CD1c-positive myeloid dendritic cell (primary cell): ENCODE data around the gene ACD.
"Not testable (repeated sequence)": the region's sequence is repeated elsewhere in the genome, so short reads cannot be mapped to it uniquely, and the experiment has no call there.

Source experiments
- DNase-seq: peaks from one replicate; pipeline ENCODE4 v3.0.0-alpha.2; 2016; ENCODE audit errors: extremely low spot score

The ACD gene

DNA sequence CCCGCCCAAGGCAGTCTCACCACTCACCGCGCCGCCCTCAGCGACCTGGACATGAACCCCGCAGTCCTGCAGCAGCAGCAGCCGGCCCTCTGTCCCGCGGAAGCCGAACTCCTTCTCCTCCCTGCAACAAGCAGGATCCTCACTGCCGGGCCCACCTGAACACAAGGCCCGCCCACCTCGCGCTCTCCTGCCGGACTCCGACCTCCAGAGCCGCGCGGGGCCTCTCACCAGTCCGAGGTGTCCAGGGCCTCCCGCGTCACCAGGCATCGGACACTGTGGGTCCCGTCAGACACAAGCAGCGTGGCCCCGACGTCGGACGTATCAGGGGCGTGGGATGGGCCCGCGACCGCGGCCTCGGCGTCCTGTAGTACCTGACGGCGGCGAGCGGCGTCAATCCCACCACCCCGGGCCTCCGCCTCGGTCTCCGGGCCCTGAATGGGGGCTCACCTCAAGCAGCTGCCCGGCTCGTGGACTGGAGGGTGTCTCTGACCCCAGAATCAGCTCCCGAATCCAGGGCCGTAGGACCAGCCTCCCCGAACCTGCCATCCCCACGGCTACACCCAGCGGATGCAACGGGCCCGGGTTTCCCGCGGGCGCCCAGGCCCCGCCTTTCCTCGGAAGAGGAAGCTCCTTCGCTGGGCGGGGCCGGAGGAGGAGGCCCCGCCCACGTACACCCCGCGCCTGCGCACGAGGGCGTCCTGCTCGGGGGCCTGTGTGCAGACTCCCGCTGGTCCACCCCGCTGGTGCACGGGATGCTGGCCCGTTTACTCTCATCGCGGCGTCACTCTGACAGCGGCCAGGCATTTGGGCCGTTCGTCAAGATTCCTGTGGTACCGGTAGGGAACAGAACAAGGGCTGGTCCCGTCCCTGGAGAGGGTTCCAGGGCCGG is at the start of gene ACD:
Gene ACD, minus strand, starts transcription at position 586 of the 889 bp plus-strand sequence. Its CDS starts 40 bp downstream, at position 546.
- DNase-seq: peak; percentile 99

DNA sequence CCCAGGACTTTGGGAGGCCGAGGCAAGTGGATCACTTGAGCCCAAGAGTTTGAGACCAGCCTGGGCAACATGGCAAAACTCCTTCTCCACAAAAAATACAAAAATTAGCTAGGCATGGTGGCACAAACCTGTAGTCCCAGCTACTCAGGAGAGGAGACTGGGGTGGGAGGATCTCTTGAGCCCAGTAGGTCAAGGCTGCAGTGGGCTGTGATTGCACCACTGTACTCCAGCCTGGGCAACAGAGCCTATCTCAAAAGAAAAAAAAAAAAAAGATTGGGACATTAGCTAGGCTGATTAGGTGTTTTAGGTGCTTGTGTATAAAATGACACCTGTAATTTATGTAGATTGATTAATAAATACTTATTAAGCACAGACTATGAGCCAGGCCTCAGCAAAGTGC is 49.0 kb upstream of the ACD start:
- no peak for DNase-seq

DNA sequence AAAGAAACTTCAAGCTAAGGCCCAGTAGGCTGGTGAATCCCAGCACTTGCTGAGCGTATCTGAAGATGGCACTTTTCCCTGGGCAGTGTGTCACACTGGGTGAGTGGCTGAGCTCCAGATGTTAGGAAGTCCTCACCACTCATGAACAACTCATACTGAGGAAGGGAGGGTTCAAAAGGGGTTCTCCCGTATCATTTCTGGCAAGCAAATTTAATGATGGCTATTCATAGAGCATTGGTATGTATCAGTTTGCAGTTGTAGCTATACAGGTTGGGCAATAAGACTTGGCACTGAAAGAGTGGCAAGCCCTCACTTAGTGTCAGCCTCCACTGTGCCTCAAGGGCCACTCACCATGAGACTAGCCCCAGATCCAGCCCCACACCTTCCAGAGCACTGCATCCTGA is 48.3 kb upstream of the ACD start:
- DNase-seq: no peak

DNA sequence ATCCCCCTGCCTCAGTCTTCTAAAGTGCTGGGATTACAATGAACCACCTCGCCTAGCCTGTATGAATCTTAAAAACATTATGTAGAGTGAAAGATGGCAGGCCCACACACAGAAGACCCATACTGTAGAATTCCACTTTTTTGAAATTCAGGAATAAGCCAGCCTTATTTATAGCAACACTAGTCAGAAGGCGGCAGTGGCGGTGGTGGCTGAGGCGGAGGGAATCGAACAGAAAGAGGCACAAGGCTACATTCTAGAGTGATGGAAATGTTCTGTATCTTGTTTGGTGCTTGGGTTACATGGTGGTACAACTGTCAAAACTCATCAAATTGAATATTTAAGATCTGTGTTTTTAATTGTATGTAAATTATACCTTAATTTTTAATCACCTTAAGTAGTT is 47.7 kb upstream of the ACD start:
- DNase-seq: no peak

DNA sequence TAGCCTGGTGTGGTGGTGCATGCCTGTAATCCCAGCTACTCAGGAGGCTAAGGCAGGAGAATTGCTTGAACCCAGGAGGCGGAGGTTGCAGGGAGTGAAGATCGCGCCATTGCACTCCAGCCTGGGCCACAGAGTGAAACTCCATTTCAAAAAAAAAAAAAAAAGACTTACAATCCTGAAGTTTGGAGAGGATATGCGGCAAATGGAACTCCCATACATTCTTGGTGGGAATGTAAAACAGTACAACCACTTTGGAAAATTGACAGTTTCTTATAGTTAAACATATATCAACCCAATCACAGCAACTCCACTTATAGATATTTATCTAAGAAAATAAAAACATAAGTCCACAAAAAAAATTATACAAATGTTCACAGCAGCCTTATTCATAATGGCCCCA is 47.1 kb upstream of the ACD start:
- no peak for DNase-seq

DNA sequence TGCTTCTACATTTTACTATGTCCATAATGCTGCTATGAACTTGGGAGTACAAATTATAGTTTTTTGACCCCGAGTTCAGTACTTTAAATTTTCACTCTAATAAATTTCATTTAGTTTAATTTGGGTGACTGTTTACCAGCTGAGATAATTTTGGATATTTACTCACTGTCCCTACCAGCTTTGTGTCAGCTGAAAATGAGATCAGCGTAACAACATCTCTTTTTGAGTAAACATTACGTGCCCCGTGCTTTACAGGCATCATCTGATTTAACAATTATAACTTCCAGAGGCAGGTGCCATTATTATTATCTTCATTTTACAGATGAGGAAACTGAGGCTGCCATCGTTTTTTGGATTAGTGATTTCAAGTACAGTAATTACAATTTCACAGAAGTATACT is 44.0 kb upstream of the ACD start:
- no peak for DNase-seq

DNA sequence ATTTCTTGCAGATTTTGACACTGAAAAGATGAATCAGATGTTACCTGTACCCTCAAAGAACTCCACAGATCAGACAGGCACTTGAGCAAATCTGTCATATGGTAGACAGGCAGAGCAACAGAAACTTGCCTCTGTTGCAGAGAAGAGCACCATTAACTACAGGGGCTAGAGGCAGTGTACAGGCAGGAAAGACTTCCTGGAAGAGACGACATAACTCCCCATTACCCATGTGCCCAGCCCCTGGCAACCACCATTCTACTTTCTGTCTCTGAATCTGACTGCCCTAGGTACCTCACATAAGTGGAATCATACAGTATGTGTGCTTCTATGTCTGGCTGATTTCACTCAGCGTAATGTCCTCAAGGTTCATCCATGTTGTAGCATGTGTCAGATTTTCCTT is 43.6 kb upstream of the ACD start:
- no peak for DNase-seq

DNA sequence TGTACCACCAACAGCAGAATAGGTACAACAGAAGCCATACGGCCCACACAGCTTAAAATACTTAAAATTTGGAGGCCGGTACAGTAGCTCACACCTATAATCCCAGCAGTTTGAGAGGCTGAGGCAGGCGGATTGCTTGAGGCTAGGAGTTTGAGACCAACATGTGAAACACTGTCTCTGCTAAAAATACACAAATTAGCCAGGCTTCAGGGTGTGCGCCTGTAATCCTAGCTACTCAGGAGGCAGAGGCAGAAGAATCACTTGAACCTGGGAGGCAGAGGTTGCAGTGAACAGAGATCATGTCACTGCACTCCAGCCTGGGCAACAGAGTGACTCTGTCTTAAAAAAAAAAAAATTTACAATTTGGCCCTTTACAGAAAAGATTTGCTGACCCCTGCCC is 42.1 kb upstream of the ACD start:
- DNase-seq: no peak

DNA sequence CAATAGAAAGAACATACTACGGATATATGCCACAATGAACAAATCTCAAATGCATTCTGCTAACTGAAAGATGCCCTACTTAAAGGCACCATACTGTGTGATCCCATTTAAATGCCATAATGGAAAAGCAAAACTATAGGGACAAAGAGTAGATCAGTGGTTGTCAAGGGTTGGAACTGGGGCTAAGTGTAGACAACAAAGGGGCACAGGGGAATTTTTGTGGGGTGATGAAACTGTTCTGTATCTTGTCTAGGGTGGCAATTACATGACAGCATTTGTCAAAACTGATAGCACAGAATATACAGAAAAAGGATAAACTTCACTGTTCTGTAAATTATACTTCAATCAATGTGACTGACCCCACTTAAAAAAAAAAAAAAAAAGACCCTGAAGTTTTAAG is 41.4 kb upstream of the ACD start:
- DNase-seq: no peak

DNA sequence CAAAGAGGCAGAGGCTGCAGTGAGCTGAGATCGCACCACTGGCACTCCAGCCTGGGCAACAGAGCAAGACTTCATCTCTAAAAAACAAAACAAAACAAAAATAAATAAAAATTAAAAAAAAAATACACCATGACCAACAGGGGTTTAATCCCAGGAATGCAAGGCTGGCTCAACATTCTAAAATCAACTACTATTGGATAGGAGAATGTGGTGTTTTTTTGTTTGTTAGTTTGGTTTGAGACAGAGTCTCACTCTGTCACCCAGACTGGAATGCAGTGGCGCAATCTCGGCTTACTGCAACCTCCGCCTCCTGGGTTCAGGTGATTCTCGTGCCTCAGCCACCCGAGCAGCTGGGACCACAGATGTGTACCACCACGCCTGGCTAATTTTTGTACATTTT is 39.2 kb upstream of the ACD start:
- DNase-seq: no peak

DNA sequence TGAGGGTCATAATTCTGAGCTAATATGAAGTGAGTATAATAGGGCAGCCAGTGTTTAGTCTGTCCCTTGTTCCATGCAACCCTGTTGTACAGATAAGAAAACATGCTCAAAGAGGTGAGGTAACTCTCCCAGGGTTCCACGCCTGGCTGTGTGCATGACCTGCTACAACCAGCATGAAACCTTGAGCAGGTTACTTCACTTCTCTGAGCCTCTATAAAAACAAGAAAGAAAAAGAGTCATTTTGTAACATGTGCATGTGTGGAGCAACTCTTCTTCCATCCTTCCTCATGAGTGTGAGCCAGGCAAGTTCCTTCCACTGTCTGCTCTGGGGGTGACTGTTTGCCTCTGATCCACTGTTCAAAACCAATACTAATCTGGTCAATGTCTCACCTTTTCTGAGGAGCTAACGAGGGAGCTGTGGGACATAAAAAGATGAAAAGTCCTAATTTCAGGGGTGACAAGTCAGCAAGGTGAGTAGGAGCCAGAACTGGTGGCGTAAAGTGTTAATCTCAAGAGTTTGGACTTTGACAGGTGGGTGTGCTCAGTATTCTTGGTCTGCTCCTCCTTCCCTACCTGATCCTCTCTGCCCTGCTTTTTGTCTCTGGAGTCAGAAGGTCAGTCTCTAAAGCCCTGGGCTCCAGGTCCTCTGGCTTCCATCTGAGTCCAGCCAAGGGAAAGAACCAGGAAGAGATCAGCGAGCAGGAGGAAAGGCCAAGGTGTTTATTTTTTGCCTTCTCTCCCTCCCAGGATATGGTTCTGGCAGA is 37.5 kb upstream of the ACD start:
- no peak for DNase-seq

DNA sequence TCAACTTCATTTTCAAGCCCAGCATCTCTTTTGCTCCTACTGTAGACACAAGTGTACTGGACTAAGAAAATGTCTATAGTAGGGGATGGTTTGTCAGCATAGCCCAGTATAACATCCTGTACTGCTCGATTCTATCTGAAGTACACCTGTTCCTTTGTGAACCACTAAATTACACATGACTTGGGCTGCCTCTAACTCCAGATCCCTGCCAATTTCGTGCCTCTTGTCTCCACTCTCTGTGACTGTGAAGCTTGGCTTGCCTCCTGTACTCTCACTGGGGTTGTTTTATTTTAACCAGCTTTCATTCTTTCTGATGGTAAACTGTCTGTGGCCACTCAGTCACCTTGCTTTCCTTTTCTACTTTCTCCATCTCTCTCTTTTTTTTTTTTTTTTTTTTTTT is 34.6 kb upstream of the ACD start:
- DNase-seq: no peak

DNA sequence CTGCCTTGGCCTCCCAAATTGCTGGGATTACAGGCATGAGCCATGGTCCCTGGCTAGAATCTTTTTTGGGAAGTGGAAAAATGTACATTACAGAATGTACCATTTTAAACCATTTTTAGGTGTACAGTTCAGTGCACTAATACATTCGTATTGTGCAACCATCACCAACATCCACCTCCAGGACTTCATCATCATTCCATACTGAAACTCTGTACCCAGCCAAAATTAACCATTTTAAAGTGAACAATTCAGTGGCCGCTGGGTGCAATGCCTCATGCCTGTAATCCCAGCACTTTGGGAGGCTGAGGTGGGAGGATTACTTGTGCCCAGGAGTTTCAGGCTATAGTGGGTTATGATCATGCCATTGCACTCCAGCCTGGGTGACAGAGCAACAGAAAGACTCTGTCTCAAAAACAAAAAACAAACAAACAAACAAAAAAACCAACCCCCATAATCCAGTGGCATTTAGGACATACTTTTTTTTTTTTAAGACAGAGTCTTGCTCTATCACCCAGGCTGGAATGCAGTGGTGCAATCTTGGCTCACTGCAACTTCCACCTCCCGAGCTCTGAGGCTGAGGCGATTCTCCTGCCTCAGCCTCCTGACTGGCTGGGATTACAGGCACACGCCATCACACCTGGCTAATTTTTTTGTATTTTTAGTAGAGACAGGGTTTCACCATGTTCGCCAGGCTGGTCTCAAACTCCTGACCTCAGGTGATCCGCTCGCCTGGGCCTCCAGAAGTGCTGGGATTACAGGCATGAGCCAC is 33.6 kb upstream of the ACD start:
- not testable (repeated sequence) for DNase-seq

DNA sequence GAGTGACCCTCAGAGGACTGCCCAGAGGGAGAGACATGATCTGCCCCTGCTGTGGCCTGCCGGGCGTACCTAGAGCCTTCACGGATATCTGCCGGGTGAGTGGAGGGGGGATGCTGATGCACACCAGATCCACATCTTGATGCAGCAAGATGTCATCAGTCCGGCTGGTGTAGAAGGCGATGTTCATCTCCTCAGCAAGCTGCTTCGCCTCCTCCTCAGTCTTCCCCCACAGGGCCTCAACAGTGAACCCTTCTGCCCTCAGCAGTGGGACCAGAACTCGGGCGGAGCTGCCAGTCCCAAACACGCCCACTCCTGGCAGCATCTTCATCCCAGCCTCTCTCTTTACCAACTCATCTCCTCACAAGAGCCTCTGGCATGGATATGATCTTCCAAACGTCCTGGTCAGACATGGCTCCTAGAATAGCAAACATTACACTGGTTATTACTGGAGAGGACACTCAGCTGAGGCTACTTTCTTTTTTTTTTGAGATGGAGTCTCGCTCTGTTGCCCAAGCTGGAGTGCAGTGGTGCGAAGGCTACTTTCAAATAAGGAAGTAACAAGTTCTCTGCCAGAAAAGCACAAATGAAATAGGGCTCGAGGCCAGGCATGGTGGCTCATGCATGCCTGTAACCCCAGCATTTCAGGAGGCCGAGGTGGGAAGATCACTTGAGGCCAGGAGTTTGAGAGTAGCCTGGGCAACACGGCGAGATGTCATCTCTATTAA is 25.5 kb upstream of the ACD start:
- no peak for DNase-seq

DNA sequence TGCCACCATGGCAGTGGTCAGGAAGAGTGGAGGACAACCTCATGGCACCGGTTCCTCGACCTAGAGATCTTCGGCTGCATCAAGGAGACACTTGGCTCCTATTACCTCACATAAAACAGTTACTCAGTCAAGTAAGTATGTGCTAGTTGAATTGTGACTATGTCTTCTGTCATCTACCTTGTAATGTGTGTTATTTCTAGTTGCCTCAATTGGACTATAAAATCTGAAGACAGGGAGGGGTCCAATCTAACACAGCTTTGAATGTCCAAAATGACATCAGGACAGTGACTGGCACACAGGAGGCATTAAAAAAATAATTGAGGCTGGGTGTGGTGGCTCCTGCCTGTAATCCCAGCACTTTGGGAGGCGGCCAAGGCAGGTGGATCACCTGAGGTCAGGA is 23.7 kb upstream of the ACD start:
- no peak for DNase-seq

DNA sequence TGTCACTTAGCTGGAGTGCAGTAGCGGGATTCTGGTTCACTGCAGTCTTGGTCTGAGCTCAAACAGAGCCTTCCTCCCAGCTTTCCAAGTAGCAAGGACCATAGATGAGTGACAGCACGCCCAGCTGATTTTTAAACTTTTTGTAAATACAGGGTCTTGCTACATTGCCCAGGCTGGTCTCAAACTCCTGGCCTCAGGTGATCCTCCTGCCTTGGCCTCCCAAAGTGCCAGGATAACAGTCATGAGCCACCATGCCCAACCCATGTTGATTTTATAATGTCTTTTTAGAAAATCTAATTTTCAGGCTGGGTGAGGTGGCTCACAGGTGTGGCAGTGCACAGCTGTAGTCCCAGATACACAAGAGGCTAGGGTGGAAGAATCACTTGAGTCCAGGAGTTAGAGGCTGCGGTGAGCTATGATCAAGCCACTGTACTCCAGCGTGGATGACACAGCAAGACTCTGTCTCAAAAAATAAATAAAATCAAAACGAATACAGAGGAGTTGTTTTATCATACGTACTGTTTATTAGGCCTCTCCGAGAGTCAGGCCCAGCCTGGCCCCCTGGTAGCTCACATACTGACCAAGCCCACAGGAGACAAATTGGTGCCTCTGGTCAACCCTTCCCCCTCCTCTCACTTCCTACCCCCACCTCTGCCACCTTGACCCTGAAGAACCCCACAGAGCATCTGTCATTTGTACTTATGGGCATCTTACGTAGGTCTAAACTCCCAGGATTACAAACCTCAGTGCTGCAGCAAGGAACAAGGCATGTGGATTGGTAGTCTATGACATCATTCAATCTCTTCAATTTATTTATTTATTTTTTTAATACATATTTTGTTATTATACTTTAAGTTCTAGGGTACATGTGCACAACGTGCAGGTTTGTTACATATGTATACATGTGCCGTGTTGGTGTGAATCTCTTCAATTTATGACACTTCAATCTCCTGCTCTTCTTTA is 20.2 kb upstream of the ACD start:
- DNase-seq: no peak

DNA sequence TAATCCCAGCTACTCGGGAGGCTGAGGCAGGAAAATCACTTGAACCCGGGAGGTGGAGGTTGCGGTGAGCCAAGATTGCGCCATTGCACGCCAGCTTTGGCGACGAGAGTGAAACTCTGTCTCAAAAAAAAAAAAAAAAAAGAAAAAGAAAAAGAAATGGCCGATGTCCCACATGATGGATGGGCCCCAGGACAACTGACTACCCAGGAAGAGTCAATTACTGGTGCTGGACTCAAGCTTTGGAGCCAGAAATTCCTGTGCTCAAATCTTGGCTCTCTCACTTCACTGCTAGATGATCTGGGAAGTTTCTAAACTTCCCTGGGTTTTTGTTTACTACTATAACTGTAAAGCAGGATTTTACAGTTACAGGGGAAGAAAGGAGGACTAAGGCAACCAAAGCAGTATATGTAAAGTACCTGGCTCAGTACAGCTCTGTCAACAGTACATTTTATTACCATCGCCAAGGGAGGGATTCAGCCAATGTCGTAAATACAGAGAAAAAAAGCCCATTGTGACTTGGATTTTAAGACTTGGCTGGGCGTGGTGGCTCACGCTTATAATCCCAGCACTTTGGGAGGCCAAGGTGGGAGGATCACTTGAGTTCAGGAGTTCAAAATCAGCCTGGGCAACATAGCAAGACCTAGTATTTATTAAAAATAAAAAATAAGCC is 18.4 kb upstream of the ACD start:
- no peak for DNase-seq

DNA sequence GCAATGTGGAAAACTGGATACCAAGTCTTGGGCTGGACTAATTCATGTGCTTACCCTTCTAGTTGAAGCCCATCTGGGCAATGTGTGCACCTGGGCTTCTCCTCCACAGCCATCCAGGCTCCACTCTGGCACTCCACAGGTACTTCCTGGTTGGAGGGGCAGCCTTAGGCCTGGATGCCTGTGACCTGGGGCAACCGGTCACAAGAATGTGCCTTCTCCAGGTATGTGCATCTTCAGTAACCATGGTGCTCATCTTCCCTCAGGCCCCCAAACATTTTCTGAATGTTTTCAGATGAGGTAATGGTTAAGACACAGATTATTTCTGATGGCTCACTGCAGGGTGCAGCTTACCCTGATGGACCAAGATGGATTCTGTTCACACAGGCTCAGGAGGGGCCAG is 17.7 kb upstream of the ACD start:
- no peak for DNase-seq

DNA sequence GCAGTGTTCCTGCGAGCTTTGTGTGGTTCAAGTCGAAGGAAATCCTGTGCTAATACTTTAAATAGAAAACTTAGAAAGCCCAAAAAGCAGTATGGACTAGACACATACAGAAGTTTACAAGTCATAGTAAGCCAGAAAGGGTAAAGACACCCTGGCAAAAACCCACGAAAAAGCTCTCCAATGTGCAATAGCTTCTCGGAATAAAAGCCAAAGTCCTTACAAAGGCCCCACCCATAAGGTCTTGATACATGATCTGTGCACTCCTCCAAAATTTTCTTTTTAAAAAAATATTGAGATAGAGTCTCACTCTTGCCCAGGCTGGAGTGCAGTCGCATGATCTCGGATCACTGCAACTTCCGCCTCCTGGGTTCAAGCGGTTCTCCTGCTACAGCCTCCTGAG is 16.9 kb upstream of the ACD start:
- DNase-seq: no peak

DNA sequence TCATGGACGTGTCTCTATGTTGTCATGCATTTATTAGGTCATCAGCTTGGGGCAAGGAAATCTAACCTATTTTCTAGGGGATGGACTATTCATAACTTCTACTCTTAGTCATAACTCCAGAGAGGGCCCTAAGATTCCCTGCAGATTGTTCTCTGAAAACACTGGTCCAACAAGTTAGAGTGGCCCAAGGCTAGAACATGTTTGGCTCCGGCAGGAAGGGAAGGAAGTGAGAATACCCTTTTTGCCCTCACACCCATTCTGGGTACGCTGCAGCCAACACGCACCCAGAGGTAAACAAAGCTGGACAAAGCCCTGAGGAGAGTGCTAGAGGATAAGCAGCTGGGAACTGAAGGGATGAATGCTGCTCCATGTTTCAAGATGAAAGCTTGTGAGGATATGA is 16.5 kb upstream of the ACD start:
- no peak for DNase-seq
